ENCODE results near the gene PRKCZ. TPM values are rescaled to one million over a fixed set of nuclear protein-coding genes. Genes with fewer than 3 reads are reported as not detected.

PRKCZ gene
- total RNA-seq, 3 donors from 2014 or later: 0.64 to 17.9 (median 12.5) TPM

DNA sequence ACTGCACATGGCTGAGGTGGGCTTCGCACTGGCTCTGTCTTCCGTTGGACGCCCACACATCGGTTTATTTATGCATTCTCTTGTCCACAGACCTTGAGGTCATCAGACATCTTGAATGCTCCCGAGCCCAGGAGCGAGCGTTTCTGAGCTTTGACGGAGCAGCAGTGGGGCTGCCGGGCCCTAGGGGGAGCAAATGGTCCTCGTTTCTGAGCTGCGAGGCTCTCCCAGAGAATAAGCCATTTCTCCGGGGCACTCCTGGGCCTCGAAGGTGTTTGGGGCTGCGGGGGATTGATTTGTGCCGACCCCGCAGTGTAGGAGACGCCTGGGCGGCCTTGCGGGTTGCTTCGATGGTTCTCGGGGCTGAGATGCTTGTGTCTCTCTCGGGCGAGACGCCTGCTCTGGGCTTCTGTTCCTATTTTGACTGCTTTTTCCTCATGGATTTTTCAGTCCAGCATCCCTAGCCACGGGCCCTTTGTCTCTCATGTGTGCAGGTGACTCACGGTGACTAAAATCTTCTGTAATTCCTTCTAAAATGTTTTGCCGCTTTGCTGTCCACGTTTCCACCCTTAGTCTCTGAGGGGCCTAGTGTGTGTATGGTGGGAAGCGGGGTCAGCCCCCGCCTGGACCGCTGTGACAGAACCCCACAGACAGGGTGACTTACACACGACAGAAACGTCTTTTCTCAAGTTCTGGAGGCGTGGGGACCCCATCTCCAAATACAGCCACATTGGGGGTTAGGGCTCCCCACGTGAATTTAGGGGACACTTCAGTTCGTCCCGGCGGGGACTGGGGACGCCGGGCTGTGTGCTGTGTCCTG is 82.2 kb downstream of the PRKCZ start:
- H3K27ac ChIP-seq: peak overlapping the region; percentile 89 to 90
- H3K4me3 ChIP-seq: peak overlapping the region; percentile 32 to 60 (median 52)
- H3K9me3 ChIP-seq: no peaks in the 10 kb centered on the region
- no peaks in the 10 kb centered on the region for H3K27me3 ChIP-seq
- peaks cover 0 to 5% of the 10 kb centered on the region in 2 donors for H3K4me1 ChIP-seq
- TF ChIP-seq POLR2AphosphoS5 (IDR thresholded peaks at IDR 0.05) (no peak), POLR2A (IDR thresholded peaks at IDR 0.05) (no peak)
- TF ChIP-seq, protein P1, sequence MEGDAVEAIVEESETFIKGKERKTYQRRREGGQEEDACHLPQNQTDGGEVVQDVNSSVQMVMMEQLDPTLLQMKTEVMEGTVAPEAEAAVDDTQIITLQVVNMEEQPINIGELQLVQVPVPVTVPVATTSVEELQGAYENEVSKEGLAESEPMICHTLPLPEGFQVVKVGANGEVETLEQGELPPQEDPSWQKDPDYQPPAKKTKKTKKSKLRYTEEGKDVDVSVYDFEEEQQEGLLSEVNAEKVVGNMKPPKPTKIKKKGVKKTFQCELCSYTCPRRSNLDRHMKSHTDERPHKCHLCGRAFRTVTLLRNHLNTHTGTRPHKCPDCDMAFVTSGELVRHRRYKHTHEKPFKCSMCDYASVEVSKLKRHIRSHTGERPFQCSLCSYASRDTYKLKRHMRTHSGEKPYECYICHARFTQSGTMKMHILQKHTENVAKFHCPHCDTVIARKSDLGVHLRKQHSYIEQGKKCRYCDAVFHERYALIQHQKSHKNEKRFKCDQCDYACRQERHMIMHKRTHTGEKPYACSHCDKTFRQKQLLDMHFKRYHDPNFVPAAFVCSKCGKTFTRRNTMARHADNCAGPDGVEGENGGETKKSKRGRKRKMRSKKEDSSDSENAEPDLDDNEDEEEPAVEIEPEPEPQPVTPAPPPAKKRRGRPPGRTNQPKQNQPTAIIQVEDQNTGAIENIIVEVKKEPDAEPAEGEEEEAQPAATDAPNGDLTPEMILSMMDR (IDR thresholded peaks at IDR 0.05): peak in 2 of 3 donors; percentile 7 to 22
- DNase-seq (ENCODE audit: low spot score in 2 of 2): no peak
- no peaks in the 10 kb centered on the region for H3K36me3 ChIP-seq
- intact Hi-C loops (cut with DNase I; ENCODE audit: low total_unique reads): no loop called here

DNA sequence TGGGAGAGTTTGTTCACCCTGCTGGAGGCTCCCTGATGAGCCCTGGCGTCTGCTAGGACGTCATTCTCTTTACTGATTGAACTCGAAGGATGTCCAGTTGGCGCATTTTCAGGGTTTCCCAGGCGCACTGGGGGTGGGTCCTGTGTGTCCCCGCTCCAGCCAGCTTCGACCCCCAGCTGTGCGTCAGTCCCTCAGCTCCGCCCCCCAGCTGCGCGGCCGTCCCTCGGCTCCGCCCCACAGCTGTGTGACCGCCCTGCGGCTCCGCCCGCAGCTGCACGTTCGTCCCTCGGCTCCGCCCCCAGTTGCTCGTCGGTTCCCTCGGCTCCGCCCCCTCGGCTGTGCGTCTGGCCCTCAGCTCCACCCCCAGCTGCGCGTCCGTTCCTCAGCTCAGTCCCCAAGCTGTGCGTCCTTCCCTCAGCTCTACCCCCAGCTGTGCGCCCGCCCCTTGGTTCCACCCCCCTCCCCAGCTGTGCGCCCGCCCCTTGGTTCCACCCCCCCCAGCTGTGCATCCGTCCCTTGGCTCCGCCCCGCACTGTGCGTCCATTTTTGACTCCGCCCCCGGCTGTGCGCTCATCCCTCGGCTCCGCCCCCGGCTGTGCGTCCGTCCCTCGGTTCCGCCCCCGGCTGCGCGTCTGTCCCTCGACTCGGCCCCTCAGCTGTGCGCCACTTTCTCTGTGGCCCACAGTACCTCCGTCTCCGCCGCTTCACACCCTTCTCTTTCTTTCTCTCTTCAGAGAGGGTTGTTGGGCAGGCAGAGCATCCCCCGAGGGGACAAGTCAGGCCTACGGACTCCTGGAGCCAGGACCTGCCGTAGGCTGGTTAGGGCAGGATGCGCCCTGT is 83.0 kb downstream of the PRKCZ start:
- TF ChIP-seq POLR2A (IDR thresholded peaks at IDR 0.05): no peak
- TF ChIP-seq, protein P1 (IDR thresholded peaks at IDR 0.05): peak in 1 of 3 donors; percentile 12
- peak; percentile 49 to 84 (median 52) for TF ChIP-seq POLR2AphosphoS5 (IDR thresholded peaks at IDR 0.05)
- peak; percentile 93 to 95 for DNase-seq (ENCODE audit: low spot score in 2 of 2)
- Histone ChIP-seq H3K4me1 (peaks cover 0 to 5% of the 10 kb centered on the region in 2 donors), H3K27ac (peak overlapping the region; percentile 89 to 90), H3K27me3 (no peaks in the 10 kb centered on the region), H3K9me3 (no peaks in the 10 kb centered on the region), H3K4me3 (peak overlapping the region; percentile 32 to 60 (median 52)), H3K36me3 (no peaks in the 10 kb centered on the region)
- intact Hi-C loops (cut with DNase I; ENCODE audit: low total_unique reads): no loop called here

DNA sequence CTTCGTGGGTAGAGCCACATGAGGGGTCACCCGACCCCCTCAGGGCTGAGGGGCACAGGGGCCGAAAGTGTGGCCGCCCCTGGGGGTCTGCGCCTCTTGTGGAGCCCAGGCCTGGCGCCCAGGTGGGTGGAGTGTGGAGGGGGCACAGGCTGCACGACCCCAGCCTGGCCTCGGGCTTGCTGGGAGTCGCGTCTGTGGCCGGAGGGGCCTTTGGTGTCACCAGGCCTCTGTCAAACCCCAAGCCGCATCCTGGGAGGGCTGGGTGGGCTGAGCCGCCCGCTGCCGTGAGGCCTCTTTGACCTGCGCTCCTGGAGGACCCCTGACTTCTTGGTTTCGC is 83.6 kb downstream of the PRKCZ start:
- Histone ChIP-seq H3K4me1 (peaks cover 0 to 5% of the 10 kb centered on the region in 2 donors), H3K27ac (peak overlapping the region; percentile 89 to 90), H3K27me3 (no peaks in the 10 kb centered on the region), H3K9me3 (no peaks in the 10 kb centered on the region), H3K36me3 (no peaks in the 10 kb centered on the region), H3K4me3 (peak overlapping the region; percentile 32 to 60 (median 52))
- intact Hi-C loops (cut with DNase I; ENCODE audit: low total_unique reads): no loop called here
- TF ChIP-seq, protein P1 (IDR thresholded peaks at IDR 0.05): no peak
- TF ChIP-seq POLR2A (IDR thresholded peaks at IDR 0.05) (no peak), POLR2AphosphoS5 (IDR thresholded peaks at IDR 0.05) (no peak)
- no peak for DNase-seq (ENCODE audit: low spot score in 2 of 2)

DNA sequence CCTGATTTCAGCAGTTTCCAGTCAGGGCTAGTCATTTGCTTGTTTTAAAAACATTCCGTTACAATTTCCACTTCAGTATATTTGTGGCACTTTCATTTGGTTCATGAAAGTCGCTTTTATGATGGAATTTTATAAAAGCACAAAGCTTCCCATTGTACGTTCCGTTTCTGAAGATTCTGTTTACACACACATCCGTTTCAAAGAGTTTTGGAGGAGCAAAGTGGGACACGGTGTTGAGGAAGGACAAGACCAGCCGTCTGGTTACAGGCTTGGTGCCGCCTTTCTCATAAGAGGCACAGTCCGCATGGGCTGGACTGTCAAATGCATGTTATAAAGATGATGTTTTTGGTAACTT is 84.0 kb downstream of the PRKCZ start:
- Histone ChIP-seq H3K27me3 (no peaks in the 10 kb centered on the region), H3K27ac (peak overlapping the region; percentile 89 to 90), H3K4me1 (peaks cover 0 to 5% of the 10 kb centered on the region in 2 donors), H3K4me3 (no peak overlapping the region), H3K9me3 (no peaks in the 10 kb centered on the region), H3K36me3 (no peaks in the 10 kb centered on the region)
- TF ChIP-seq, protein P1 (IDR thresholded peaks at IDR 0.05): no peak
- TF ChIP-seq POLR2AphosphoS5 (IDR thresholded peaks at IDR 0.05): no peak
- TF ChIP-seq POLR2A (IDR thresholded peaks at IDR 0.05): no peak
- intact Hi-C loops (cut with DNase I; ENCODE audit: low total_unique reads): no loop called here
- no peak for DNase-seq (ENCODE audit: low spot score in 2 of 2)
